Mesenchymal stem cell (in vitro differentiated cells and primary cell): Measurements from ENCODE around the gene ASB2.
A peak's percentile ranks its signal among the peaks of the same experiment; 100 is the strongest.

Experiments used
- DNase-seq: peaks from one replicate; pipeline ENCODE4 v3.0.0-alpha.2; 2013
- H2AFZ ChIP-seq: one replicate; pipeline ENCODE4 v1.6.1; 2013; ENCODE audit warnings: low read depth, mild to moderate bottlenecking, control low read depth, inconsistent platforms, low read length, moderate library complexity
- H2AK5ac ChIP-seq: 2 replicates; pipeline ENCODE4 v1.6.1; 2013; ENCODE audit warnings: low read length, moderate library complexity, mild to moderate bottlenecking, inconsistent platforms; ENCODE audit not compliant: severe bottlenecking
- H2BK120ac ChIP-seq: one replicate; pipeline ENCODE4 v1.6.1; 2013; ENCODE audit warnings: low read depth, mild to moderate bottlenecking, inconsistent platforms, low read length, moderate library complexity
- H2BK12ac ChIP-seq, 2 experiments: one replicate each; pipeline ENCODE4 v1.6.1; 2013; ENCODE audit warnings: inconsistent platforms in 2 of 2, low read length in 2 of 2, mild to moderate bottlenecking in 2 of 2, moderate library complexity in 2 of 2, control low read depth in 1 of 2
- H2BK15ac ChIP-seq: one replicate; pipeline ENCODE4 v1.6.1; 2013; ENCODE audit warnings: mild to moderate bottlenecking, low read depth, inconsistent platforms; ENCODE audit not compliant: poor library complexity, severe bottlenecking
- H2BK5ac ChIP-seq: 2 replicates; pipeline ENCODE4 v1.6.1; 2013; ENCODE audit warnings: low read depth, mild to moderate bottlenecking, low read length, control low read depth, inconsistent platforms; ENCODE audit not compliant: poor library complexity, severe bottlenecking
- H3K14ac ChIP-seq, 2 experiments: one replicate each; pipeline ENCODE4 v1.6.1; 2013; ENCODE audit warnings: inconsistent platforms in 2 of 2, low read length in 2 of 2, control low read depth in 1 of 2, mild to moderate bottlenecking in 1 of 2, moderate library complexity in 1 of 2
- H3K18ac ChIP-seq, 2 experiments: one replicate each; pipeline ENCODE4 v1.6.1; 2013; ENCODE audit warnings: inconsistent platforms in 2 of 2, low read length in 2 of 2, control low read depth in 1 of 2, low read depth in 1 of 2, mild to moderate bottlenecking in 1 of 2
- H3K23ac ChIP-seq, 2 experiments: one replicate each; pipeline ENCODE4 v1.6.1; 2013; ENCODE audit warnings: inconsistent platforms in 2 of 2, low read length in 2 of 2, mild to moderate bottlenecking in 2 of 2, moderate library complexity in 2 of 2, control low read depth in 1 of 2
- H3K27ac ChIP-seq: 2 replicates; pipeline ENCODE4 v1.5.1; 2013; ENCODE audit warnings: mild to moderate bottlenecking, moderate library complexity, low read length, control low read depth, inconsistent platforms; ENCODE audit not compliant: poor library complexity, severe bottlenecking
- H3K27me3 ChIP-seq, 2 experiments: 2 replicates each; pipeline versions ENCODE4 v1.6.1 to v1.7.0; 2013; ENCODE audit warnings: low read length in 2 of 2, mild to moderate bottlenecking in 2 of 2, moderate library complexity in 2 of 2, control low read depth in 1 of 2, inconsistent platforms in 1 of 2; ENCODE audit not compliant: control insufficient read depth in 1 of 2, insufficient read depth in 1 of 2
- H3K36me3 ChIP-seq, 2 experiments: 2 replicates each; pipeline versions ENCODE4 v1.6.1 to v1.7.0; 2013; ENCODE audit warnings: low read length in 2 of 2, control low read depth in 1 of 2, inconsistent platforms in 1 of 2, low read depth in 1 of 2, mild to moderate bottlenecking in 1 of 2; ENCODE audit not compliant: insufficient read depth in 2 of 2, control insufficient read depth in 1 of 2
- H3K4ac ChIP-seq, 2 experiments: one replicate each; pipeline ENCODE4 v1.6.1; 2013; ENCODE audit warnings: inconsistent platforms in 2 of 2, low read length in 2 of 2, mild to moderate bottlenecking in 2 of 2, moderate library complexity in 2 of 2, control low read depth in 1 of 2, low read depth in 1 of 2
- H3K4me1 ChIP-seq: 2 replicates; pipeline ENCODE4 v1.6.1; 2013; ENCODE audit warnings: low read depth, low read length, control low read depth; ENCODE audit not compliant: control insufficient read depth, insufficient read depth
- H3K4me2 ChIP-seq: 2 replicates; pipeline ENCODE4 v1.6.1; 2013; ENCODE audit warnings: low read length, mild to moderate bottlenecking, inconsistent platforms; ENCODE audit not compliant: poor library complexity, severe bottlenecking
- H3K4me3 ChIP-seq, 2 experiments: 2 replicates each; pipeline versions ENCODE4 v1.5.1 to v1.7.0; 2013; ENCODE audit warnings: low read length in 2 of 2, mild to moderate bottlenecking in 2 of 2, control low read depth in 1 of 2, low read depth in 1 of 2; ENCODE audit not compliant: insufficient read depth in 1 of 2
- H3K79me1 ChIP-seq: replicated peaks from 2 replicates; pipeline ENCODE4 v1.6.1; 2013; ENCODE audit warnings: mild to moderate bottlenecking, control low read depth, low read length, inconsistent platforms; ENCODE audit not compliant: poor library complexity, severe bottlenecking
- H3K9ac ChIP-seq: 2 replicates; pipeline ENCODE4 v1.7.0; 2013; ENCODE audit warnings: mild to moderate bottlenecking, low read length, moderate library complexity
- H3K9me3 ChIP-seq: 2 replicates; pipeline ENCODE4 v1.7.0; 2013; ENCODE audit warnings: mild to moderate bottlenecking, low read length; ENCODE audit not compliant: control insufficient read depth
- H4K8ac ChIP-seq: one replicate; pipeline ENCODE4 v1.6.1; 2013; ENCODE audit warnings: inconsistent platforms, mild to moderate bottlenecking, low read length, moderate library complexity
- H4K91ac ChIP-seq: one replicate; pipeline ENCODE4 v1.6.1; 2013; ENCODE audit warnings: mild to moderate bottlenecking, low read length, inconsistent platforms
- WGBS: methylation state at CpG from one replicate; pipeline ENCODE4 v1.1.7; 2013; ENCODE audit warnings: mixed read lengths; 5-methylcytosine and 5-hydroxymethylcytosine counted together

ASB2 gene

GRCh38 chr14:93912782-93913181 lies 63.6 kb downstream of the ASB2 start:
- no peak overlapping the region for H3K4me2 ChIP-seq
- peaks cover 12 to 27% of the 10 kb centered on the region in 2 experiments for H3K27me3 ChIP-seq
- no peak overlapping the region for H3K9ac ChIP-seq
- H2AK5ac ChIP-seq = no peak overlapping the region
- no peak overlapping the region for H2AFZ ChIP-seq
- H2BK5ac ChIP-seq = no peak overlapping the region
- H4K8ac ChIP-seq = no peak overlapping the region
- no peaks in the 10 kb centered on the region for H3K4me1 ChIP-seq
- no peak overlapping the region for H4K91ac ChIP-seq
- no peak overlapping the region for H3K27ac ChIP-seq
- H2BK12ac ChIP-seq = no peak overlapping the region
- H3K4me3 ChIP-seq = no peak overlapping the region
- DNase-seq = no peak
- no peak overlapping the region for H2BK120ac ChIP-seq
- no peak overlapping the region for H2BK15ac ChIP-seq
- no peaks in the 10 kb centered on the region for H3K79me1 ChIP-seq
- H3K9me3 ChIP-seq = peaks cover 10% of the 10 kb centered on the region
- no peak overlapping the region for H3K14ac ChIP-seq
- WGBS = 81% methylated on average over 4 of the region's 4 CpGs
- no peak overlapping the region for H3K4ac ChIP-seq
- H3K18ac ChIP-seq = no peak overlapping the region
- H3K23ac ChIP-seq = no peak overlapping the region
- no peaks in the 10 kb centered on the region for H3K36me3 ChIP-seq

GRCh38 chr14:93911975-93912615 lies 64.3 kb downstream of the ASB2 start:
- Histone ChIP-seq H3K23ac (no peak overlapping the region), H3K4me2 (no peak overlapping the region), H3K4ac (no peak overlapping the region), H4K8ac (no peak overlapping the region), H3K14ac (no peak overlapping the region), H2BK15ac (no peak overlapping the region), H4K91ac (no peak overlapping the region), H3K18ac (no peak overlapping the region), H3K27ac (no peak overlapping the region), H3K36me3 (no peaks in the 10 kb centered on the region), H3K9me3 (peaks cover 9% of the 10 kb centered on the region), H2BK120ac (no peak overlapping the region), H3K4me3 (no peak overlapping the region), H3K79me1 (no peaks in the 10 kb centered on the region), H2AK5ac (no peak overlapping the region), H3K9ac (no peak overlapping the region), H3K4me1 (no peaks in the 10 kb centered on the region), H2BK12ac (no peak overlapping the region), H3K27me3 (peaks cover 14 to 32% of the 10 kb centered on the region in 2 experiments), H2AFZ (no peak overlapping the region), H2BK5ac (no peak overlapping the region)
- DNase-seq = no peak
- WGBS = 73% methylated on average over 5 of the region's 5 CpGs

- Histone ChIP-seq H2BK120ac (no peak overlapping the region), H3K4ac (no peak overlapping the region), H3K79me1 (no peaks in the 10 kb centered on the region), H3K4me2 (no peak overlapping the region), H3K9ac (no peak overlapping the region), H3K27me3 (peaks cover 14 to 29% of the 10 kb centered on the region in 2 experiments), H2BK5ac (no peak overlapping the region), H2AK5ac (no peak overlapping the region), H3K23ac (no peak overlapping the region), H2BK15ac (no peak overlapping the region), H4K91ac (no peak overlapping the region), H3K36me3 (no peaks in the 10 kb centered on the region), H3K18ac (no peak overlapping the region), H2AFZ (no peak overlapping the region), H3K14ac (no peak overlapping the region), H3K9me3 (peaks cover 9% of the 10 kb centered on the region), H4K8ac (no peak overlapping the region), H3K4me3 (no peak overlapping the region), H3K4me1 (no peaks in the 10 kb centered on the region), H3K27ac (no peak overlapping the region), H2BK12ac (no peak overlapping the region)
- 77% methylated on average over 4 of the region's 5 CpGs for WGBS
- DNase-seq = no peak
These were observed 66.8 kb downstream of the ASB2 start for GRCh38 chr14:93909429-93910128.

GRCh38 chr14:93906341-93907329 lies 69.7 kb downstream of the ASB2 start:
- Histone ChIP-seq H2AFZ (no peak overlapping the region), H2BK15ac (no peak overlapping the region), H2BK120ac (no peak overlapping the region), H3K9me3 (peaks cover 9% of the 10 kb centered on the region), H3K9ac (no peak overlapping the region), H3K18ac (no peak overlapping the region), H3K79me1 (no peaks in the 10 kb centered on the region), H3K4me3 (no peak overlapping the region), H2AK5ac (no peak overlapping the region), H3K4me1 (no peaks in the 10 kb centered on the region), H4K8ac (no peak overlapping the region), H3K23ac (no peak overlapping the region), H3K27me3 (peaks cover 21 to 43% of the 10 kb centered on the region in 2 experiments), H2BK5ac (no peak overlapping the region), H3K4me2 (no peak overlapping the region), H2BK12ac (no peak overlapping the region), H3K14ac (no peak overlapping the region), H4K91ac (no peak overlapping the region), H3K36me3 (no peaks in the 10 kb centered on the region), H3K4ac (no peak overlapping the region), H3K27ac (no peak overlapping the region)
- WGBS = 38% methylated on average over 12 of the region's 15 CpGs
- peak; percentile 4 for DNase-seq
